SK-N-SH treated with all-trans-retinoic acid at 6 μM for 48 hours (cell line): Measurements from ENCODE around the gene CLDN18.

Experiments
- ARNTL ChIP-seq: fragments of 450-650 bp; formaldehyde crosslinking; IDR thresholded peaks from 2 replicates; pipeline ENCODE4 v1.5.0; 2020; ENCODE audit warnings: low read depth, mild to moderate bottlenecking, moderate library complexity, borderline replicate concordance
- CREB5 ChIP-seq: fragments of 250-450 bp; sonication (Bioruptor Pico); IDR thresholded peaks from 2 replicates; pipeline ENCODE4 v1.5.1; 2020; ENCODE audit warnings: low read depth, mild to moderate bottlenecking, moderate library complexity
- CSDC2 ChIP-seq: fragments of 250-450 bp; sonication (Bioruptor Pico); IDR thresholded peaks from 2 replicates; pipeline ENCODE4 v1.5.0; 2020; ENCODE audit warnings: mild to moderate bottlenecking, moderate library complexity
- CSRNP3 ChIP-seq: fragments of 250-450 bp; sonication (Bioruptor Pico); IDR thresholded peaks from 2 replicates; pipeline ENCODE4 v1.5.1; 2021; ENCODE audit warnings: mild to moderate bottlenecking, moderate library complexity
- ISL1 ChIP-seq: fragments of 250-450 bp; sonication (Bioruptor Pico); IDR thresholded peaks from 2 replicates; pipeline ENCODE4 v2.1.2; 2022; ENCODE audit warnings: mild to moderate bottlenecking, moderate library complexity
- OSR1 ChIP-seq: fragments of 250-450 bp; sonication (Bioruptor Pico); IDR thresholded peaks from 2 replicates; pipeline ENCODE4 v1.8.0; 2022; ENCODE audit warnings: moderate library complexity, mild to moderate bottlenecking, inconsistent platforms
- RARB ChIP-seq: fragments of 250-450 bp; sonication (Bioruptor Pico); IDR thresholded peaks from 2 replicates; pipeline ENCODE4 v1.8.0; 2021; ENCODE audit warnings: mild to moderate bottlenecking, moderate library complexity
- TCF4 ChIP-seq: fragments of 250-450 bp; sonication (Bioruptor Pico); IDR thresholded peaks from 2 replicates; pipeline ENCODE4 v1.8.0; 2021; ENCODE audit warnings: mild to moderate bottlenecking, moderate library complexity, borderline replicate concordance
- ZFP3 ChIP-seq: fragments of 250-450 bp; sonication (Bioruptor Pico); IDR thresholded peaks from 2 replicates; pipeline ENCODE4 v1.5.0; 2020; ENCODE audit warnings: mild to moderate bottlenecking, moderate library complexity
- ZFP30 ChIP-seq: fragments of 450-650 bp; formaldehyde crosslinking; IDR thresholded peaks from 2 replicates; pipeline ENCODE4 v1.5.0; 2022; ENCODE audit warnings: mild to moderate bottlenecking, moderate library complexity
- ZNF565 ChIP-seq: fragments of 450-650 bp; formaldehyde crosslinking; conservative IDR thresholded peaks from 2 replicates; pipeline ENCODE4 v1.5.0; 2020; ENCODE audit warnings: low read depth, mild to moderate bottlenecking, moderate library complexity
- ZNF70 ChIP-seq: fragments of 450-650 bp; formaldehyde crosslinking; IDR thresholded peaks from 2 replicates; pipeline ENCODE4 v1.5.0; 2020; ENCODE audit warnings: mild to moderate bottlenecking, moderate library complexity
- TF ChIP-seq, protein P1 (sequence below): fragments of 250-450 bp; sonication (Bioruptor Pico); IDR thresholded peaks from 2 replicates; pipeline ENCODE4 v1.8.0; 2021; ENCODE audit warnings: low read depth, mild to moderate bottlenecking, moderate library complexity, borderline replicate concordance

GRCh38 chr3:138057384-138057783 lies 47.4 kb downstream of the CLDN18 start:
- TF ChIP-seq TCF4 (no peak), RARB (CRISPR knock-in tag) (no peak), ARNTL (CRISPR knock-in tag) (no peak), ZNF70 (no peak), OSR1 (CRISPR knock-in tag) (no peak), ISL1 (no peak), CSRNP3 (no peak), CREB5 (CRISPR knock-in tag) (no peak), ZFP3 (CRISPR knock-in tag) (no peak), ZNF565 (no peak), ZFP30 (CRISPR knock-in tag) (no peak), CSDC2 (CRISPR knock-in tag) (no peak)
- TF ChIP-seq, protein P1, sequence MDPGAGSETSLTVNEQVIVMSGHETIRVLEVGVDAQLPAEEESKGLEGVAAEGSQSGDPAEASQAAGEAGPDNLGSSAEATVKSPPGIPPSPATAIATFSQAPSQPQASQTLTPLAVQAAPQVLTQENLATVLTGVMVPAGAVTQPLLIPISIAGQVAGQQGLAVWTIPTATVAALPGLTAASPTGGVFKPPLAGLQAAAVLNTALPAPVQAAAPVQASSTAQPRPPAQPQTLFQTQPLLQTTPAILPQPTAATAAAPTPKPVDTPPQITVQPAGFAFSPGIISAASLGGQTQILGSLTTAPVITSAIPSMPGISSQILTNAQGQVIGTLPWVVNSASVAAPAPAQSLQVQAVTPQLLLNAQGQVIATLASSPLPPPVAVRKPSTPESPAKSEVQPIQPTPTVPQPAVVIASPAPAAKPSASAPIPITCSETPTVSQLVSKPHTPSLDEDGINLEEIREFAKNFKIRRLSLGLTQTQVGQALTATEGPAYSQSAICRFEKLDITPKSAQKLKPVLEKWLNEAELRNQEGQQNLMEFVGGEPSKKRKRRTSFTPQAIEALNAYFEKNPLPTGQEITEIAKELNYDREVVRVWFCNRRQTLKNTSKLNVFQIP (CRISPR knock-in tag) = no peak
